ENCODE measurements around the gene PEDS1.

DNA sequence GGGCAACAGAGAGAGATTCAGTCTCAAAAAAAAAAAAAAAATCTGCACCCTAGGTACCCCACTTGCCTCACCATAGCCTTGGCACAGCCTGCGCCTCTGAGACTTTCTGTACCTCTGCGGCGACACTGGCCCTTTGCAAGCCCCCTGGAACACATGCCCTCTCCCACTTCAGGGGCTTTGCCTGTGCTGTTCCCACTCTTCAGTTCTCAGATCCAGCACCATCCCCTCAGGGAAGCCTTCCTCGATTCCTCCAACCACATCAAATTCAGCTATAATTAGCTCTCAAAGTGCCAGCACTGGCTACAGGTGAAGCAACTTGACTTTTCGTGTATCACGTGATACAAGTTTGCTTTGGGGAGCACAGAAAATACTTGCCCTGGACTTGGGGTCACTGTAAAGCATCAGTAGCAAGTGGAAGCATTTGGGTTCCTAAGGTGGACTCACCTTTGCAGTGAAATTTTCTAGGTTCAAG lies 38.4 kb downstream of the PEDS1 start:
- TF ChIP-seq, protein P1, sequence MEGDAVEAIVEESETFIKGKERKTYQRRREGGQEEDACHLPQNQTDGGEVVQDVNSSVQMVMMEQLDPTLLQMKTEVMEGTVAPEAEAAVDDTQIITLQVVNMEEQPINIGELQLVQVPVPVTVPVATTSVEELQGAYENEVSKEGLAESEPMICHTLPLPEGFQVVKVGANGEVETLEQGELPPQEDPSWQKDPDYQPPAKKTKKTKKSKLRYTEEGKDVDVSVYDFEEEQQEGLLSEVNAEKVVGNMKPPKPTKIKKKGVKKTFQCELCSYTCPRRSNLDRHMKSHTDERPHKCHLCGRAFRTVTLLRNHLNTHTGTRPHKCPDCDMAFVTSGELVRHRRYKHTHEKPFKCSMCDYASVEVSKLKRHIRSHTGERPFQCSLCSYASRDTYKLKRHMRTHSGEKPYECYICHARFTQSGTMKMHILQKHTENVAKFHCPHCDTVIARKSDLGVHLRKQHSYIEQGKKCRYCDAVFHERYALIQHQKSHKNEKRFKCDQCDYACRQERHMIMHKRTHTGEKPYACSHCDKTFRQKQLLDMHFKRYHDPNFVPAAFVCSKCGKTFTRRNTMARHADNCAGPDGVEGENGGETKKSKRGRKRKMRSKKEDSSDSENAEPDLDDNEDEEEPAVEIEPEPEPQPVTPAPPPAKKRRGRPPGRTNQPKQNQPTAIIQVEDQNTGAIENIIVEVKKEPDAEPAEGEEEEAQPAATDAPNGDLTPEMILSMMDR (IDR thresholded peaks at IDR 0.05; ENCODE audit: insufficient read depth, low read depth, low read length): no peak
- no peak for TF ChIP-seq EZH2 (IDR thresholded peaks at IDR 0.05; ENCODE audit: insufficient read depth, low read length)
